COLO829 (cell line): Measurements from ENCODE around the gene USP7.
"Not testable (repeated sequence)": the region's sequence is repeated elsewhere in the genome, so short reads cannot be mapped to it uniquely, and the experiment has no call there.

Source experiments
- DNase-seq: peaks from one replicate; pipeline ENCODE4 v3.0.0; 2012; ENCODE audit warnings: low spot score

USP7 gene

DNA sequence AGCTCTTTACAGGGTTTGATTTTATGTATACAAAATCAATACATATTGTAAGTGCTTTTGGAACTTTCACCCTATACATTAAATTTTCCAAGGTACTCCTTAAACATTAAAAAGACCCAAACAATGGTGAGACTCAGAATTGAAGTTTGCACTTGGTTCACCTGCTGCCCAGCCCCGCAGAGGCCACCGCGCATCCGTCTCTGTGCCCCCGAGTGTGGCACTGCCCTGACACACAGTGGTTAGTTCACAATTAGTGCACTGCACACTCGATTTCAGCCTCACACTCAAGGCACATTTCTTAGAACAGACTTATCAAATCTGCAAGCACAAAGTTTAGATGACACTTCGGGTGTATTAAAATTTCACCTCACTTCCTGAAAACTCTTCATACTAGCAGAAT is 38.3 kb downstream of the USP7 start:
- DNase-seq: no peak

DNA sequence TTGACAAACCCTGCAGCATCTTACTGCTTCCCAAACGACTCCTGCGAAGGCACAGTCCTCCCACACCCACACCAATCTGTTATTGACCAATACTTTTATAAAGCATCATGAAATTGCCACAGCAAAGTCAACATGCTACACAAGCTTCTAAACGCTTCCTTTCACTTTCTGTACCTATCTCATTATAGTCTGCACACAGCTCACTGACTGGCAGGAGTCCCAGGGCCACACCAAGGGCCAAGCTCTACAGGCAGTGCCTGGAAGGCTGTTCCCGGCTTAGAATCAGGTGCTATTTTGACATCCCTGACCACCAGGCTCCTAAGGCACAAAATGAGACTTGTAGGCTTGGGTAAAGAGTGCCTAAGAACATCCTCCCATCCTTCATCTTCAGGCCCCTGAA is 39.5 kb downstream of the USP7 start:
- DNase-seq: no peak

GRCh38 chr16:8923199-8923598 is 40.5 kb downstream of the USP7 start:
- DNase-seq: no peak

DNA sequence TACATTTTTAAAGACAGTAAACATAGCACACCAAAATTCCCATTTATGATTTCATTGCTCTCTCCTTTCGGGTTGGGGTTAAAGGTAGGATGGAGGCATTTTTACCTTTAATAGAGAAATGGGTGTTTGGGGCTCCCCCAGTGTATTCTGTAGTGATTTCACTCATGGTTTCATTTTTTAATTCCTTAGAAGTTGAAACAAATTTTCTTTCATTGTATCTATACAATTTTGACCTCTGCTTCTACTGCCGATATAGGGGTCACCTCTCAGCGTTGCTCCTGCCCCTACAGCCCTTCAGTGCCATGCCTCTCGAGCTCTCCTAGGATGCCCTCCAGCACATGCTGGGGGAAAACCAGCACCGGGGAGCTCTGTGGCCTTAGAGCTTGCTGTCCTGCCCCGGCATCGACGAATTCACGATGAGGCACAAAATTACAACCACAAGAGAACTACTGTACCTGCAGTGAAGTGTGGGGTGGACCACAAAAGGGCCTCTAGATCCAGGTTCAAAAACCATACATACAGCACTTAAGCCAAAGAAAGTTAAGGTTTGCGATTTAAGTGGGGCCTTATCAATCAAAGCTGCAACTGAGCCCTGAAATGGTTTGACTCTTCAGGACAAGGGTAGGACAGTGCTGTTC is 42.2 kb downstream of the USP7 start:
- no peak for DNase-seq

DNA sequence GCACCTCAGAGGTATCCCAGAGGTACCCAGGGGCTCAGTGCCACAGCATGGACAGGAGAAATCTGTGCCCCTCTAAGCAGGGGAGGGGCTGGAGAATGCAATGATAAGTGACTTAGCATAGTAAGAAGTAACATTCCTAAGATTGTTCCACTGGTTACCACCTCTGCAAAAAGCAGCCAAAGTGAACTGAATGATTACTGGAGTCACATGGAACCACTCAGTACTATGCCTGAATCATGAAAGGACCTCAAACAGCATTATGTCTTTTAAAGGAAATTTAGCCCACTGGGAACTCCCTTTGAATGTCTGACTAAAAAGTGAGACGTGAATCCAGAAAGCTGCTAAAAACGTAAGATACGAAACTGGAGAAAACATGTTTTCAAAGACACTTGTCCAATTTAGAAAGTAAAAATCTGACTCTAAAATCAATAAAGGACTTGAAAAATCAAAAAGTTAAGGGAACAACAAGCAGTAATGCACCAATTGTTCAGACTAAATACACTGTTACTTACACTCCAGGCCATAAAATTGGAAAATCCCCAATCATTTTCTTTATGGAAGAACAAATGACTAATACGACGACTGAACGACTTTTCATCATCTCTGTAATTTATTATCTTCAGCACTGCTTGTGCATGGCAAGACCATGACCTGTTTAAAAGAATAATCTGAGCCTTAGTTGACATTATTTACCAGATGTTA is 42.9 kb downstream of the USP7 start:
- DNase-seq: no peak

DNA sequence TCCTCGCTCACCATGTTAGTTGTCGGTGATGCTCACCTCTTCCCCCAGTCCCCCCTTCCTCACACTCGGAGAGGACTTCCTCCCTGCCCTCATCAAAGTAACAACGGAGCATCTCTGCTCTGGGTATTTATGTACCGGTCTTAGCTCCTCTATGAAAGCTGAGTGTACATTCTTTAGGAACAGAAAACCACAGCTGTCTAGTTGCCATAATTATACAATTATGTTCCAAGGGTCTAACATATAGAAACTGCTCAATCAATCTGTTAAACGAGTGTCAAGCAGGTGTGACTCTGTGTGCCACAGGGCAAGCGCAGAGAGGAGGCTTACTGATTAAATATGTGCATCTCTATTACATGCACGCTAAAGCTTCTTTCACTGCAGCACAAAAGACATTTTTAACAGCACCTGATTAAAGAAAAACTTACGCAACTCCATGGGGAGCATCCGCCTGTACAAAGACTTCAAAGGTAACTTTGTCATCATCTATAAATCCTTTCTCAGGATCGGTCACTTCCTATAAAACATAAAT is 43.7 kb downstream of the USP7 start:
- DNase-seq: no peak

GRCh38 chr16:8919089-8919933 is 44.4 kb downstream of the USP7 start:
- DNase-seq: no peak

- DNase-seq: not testable (repeated sequence)
Observed at GRCh38 chr16:8917336-8917735, 46.4 kb downstream of the USP7 start.

DNA sequence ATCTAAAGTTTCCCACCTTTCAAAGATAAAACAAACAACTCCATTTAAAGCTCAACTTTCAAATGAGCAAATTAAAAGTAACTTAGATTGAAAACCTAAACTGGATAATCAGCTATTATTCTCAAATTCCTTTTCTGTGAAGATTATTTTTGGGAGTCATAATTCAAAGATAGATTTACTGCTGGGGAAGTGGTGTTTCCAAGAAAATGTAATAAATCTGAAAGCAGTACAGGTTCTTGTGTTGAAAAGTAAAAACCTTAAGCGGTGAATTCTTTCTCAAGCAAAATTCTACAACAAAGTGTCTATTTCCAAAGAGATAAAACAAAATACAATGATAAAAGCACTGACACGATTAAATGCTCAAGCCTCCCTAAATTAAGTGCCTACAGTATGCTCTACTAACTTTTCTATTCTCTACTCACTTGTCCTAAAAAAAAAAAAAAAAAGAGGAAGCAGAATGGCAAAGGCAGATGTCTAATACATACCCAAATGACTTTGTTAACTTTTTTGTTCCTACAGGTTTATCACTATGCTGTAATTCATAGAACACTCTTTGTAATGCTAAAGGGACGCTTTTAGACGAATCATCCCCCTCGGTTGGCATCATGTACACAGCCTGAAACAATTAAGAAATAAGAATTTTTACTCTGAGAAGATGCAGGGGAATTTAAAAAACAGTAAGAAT is 47.0 kb downstream of the USP7 start:
- no peak for DNase-seq

DNA sequence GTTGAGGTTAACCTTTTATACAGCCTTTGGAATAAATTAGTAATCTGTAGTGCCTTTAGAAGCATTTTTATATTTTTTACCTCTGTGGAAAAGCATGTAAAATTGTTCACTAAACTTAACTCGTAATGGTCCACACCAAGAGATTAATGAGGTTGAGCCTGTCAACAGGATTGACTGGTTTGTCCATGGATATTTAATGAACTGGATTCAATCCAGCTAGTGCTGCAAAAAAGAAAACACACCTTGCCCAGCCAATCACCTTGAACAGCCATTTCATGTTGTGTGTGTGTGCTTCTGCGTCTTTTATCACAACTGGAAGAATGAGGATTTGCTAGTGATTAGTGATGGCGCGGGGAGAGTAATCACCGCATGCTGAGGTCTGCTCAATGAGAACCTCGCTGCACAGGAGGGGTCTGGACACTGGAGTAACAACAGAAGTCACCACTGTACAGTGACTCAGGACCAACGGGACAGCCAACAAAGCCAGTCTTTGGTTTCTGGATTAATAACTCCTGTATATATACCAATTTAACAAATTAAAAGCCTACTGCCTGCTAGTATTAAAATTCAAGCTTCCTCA is 47.9 kb downstream of the USP7 start:
- no peak for DNase-seq

DNA sequence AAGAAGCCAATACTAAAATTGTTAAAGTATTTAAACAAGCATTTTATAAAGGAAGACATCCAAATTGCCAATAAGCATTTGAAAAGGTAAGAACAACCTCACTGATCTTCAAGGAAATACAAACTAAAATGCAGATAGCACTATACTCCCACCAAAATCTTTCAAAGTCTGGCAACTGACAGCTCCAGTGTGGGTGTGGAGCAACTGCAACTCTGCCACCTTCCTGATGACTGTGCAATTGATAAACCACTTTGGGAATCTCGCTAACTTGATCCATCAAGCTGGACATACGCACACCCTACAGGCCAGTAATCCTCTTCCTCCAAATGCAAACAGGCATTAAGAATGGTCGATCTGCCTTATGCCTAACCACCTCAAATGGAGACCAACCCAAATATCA is 49.6 kb downstream of the USP7 start:
- DNase-seq: no peak

DNA sequence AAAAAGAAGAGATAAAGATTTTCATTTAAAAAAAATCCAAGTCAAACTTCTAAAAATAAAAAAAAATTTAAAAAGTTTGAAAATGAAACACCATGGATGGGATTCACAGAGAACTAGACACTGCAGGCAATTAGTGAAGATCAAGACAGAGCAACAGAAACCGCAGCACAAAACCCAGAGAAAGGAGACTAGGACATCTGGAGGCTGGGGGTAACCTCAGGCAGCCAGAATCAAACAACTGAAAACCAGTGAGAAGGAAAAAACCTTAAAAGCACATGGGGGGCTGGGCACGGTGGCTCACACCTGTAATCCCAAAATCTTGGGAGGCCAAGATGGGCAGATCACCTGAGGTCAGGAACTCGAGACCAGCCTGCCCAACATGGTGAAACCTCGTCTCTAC is 50.9 kb downstream of the USP7 start:
- no peak for DNase-seq

GRCh38 chr16:8910811-8911210 is 52.9 kb downstream of the USP7 start:
- DNase-seq: no peak

DNA sequence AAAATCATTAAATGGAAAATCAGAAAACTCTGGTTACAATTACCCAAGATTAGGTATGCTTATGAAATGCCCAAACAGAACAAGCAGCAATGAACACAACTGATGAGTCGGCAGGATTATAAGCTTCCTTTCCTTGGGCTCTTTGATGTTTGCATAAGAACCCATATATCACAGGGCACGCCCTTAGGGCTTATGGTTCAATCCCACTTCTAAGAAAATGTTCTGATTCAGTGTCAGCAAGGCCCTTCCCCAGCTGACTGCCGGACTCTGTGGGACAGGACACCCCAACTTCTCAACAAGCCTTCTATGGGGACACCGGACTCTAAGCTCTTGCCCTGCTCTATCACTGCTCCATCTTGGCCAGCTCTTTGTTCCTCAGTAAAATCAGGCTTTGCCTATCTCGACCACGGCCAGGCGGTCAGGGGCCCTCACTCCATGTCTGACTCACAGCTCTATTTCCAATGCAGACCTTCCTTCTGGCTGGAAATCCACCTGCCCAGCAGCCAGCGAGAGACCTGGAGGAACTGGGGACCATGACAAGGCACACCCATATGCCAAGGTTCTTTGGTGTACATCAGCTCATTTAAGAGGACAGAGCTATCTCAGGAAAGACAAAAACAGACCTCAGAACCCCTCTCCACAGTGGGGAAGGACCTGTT is 54.8 kb downstream of the USP7 start:
- peak; percentile 16 for DNase-seq

- no peak for DNase-seq
Observed at GRCh38 chr16:8907096-8907495, 56.6 kb downstream of the USP7 start.

GRCh38 chr16:8905795-8906591 is 57.7 kb downstream of the USP7 start:
- DNase-seq: no peak

- DNase-seq: no peak
Observed at GRCh38 chr16:8905168-8905762, 58.4 kb downstream of the USP7 start.

DNA sequence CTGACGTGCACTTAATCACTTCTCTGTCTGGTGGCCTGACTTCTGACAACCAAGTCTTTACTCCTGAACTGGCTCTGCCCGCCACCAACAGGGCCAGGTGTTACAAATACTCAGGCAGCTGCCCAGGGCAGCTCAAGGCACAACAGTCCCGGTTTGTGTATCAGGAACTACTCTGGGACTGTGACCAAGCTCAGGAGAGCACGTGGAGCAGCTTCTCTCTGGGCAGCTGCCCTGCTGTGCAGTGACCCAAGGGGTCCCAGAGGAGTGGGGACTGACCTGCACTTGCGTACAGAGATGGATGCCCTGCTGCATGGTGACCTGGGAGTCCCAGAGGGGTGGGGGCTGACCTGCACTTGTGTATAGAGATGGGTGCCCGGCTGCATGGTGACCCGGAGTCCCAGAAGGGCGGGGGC is 59.7 kb downstream of the USP7 start:
- DNase-seq: no peak

DNA sequence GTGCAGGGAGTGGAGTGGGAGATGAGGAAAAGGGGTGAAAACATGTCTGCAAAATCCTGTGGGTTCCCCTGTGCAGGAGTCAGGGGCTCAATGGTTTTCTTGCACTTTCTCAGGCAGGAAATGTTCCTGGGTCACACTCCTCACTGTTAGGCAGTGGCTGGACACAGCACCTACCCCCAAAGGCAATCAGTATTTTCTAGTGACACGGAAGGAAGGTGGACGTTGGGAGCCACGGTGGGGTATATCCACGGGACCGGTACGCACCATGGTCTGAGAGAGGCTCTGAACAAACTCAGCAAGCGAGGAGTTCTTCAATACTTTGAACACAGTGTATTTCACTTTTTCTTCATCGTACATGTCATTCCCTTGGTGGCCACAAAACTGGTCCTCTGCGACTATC is 60.7 kb downstream of the USP7 start:
- DNase-seq: no peak

DNA sequence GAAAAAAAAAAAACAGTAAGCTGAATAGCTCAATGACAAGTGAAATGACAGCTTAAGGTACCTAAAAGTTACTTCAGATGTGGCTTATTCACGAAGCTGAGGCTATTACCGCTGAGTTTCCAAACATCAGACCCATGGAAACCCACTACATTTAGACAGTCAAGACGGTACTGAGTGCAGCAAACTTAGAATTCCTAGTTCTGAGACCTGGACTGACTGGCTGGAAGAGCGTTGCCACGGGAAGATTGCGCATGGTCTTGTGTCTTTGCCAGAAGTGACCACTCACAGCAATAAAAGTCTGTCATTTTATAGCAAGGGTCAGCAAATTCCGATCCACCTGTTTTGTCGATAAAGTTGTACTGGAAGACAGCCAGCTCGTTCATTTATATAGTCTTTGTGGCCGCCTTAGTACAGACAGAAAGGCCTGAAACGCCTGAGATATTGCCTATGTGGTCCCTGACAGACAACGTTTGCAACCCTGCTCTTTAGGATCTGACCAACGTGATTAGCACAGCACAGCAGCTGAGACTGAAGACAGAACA is 62.3 kb downstream of the USP7 start:
- DNase-seq: no peak
